CD14-positive monocyte (primary cell): ENCODE results near the gene CTCFL. TPM values are rescaled to one million over a fixed set of nuclear protein-coding genes. Genes with fewer than 3 reads are reported as not detected.

Experiments
- DNase-seq, 3 donors: peaks; one replicate each; pipeline ENCODE4 v3.0.0-alpha.2; 2011 to 2022
- H2AFZ ChIP-seq: 2 replicates; pipeline ENCODE4 v1.6.0; 2012; ENCODE audit warnings: mild to moderate bottlenecking, low read depth, low read length, inconsistent platforms; ENCODE audit not compliant: insufficient read depth, poor library complexity, severe bottlenecking
- H3K27ac ChIP-seq, 2 donors: 1 replicate in 1 of 2; 2 replicates in 1 of 2; pipeline ENCODE4 v1.5.1; 2012 to 2013; ENCODE audit warnings: low read length in 2 of 2, control low read depth in 1 of 2, inconsistent platforms in 1 of 2, low read depth in 1 of 2, mild to moderate bottlenecking in 1 of 2
- H3K27me3 ChIP-seq, 2 donors: one replicate each; pipeline versions ENCODE4 v1.6.0 to v1.6.1; 2011 to 2013; ENCODE audit warnings: low read length in 2 of 2; ENCODE audit not compliant: control insufficient read depth in 2 of 2, insufficient read depth in 2 of 2
- H3K36me3 ChIP-seq, 2 donors: replicated peaks in 1 of 2; 1 replicate in 1 of 2; 2 replicates in 1 of 2; pipeline versions ENCODE4 v1.5.1 to v1.6.1; 2012 to 2013; ENCODE audit warnings: low read length in 2 of 2, control low read depth in 1 of 2, inconsistent platforms in 1 of 2, mild to moderate bottlenecking in 1 of 2; ENCODE audit not compliant: insufficient read depth in 2 of 2, control insufficient read depth in 1 of 2
- H3K4me1 ChIP-seq, 2 donors: 1 replicate in 1 of 2; 2 replicates in 1 of 2; pipeline versions ENCODE4 v1.5.1 to v1.6.1; 2012 to 2013; ENCODE audit warnings: low read length in 2 of 2, control low read depth in 1 of 2, inconsistent platforms in 1 of 2, mild to moderate bottlenecking in 1 of 2, moderate library complexity in 1 of 2; ENCODE audit not compliant: insufficient read depth in 2 of 2, control insufficient read depth in 1 of 2
- H3K4me2 ChIP-seq: replicated peaks from 2 replicates; pipeline ENCODE3; 2012; ENCODE audit warnings: low read length, moderate library complexity, mild to moderate bottlenecking; ENCODE audit not compliant: poor library complexity, severe bottlenecking; ENCODE audit errors: extremely low read depth
- H3K4me3 ChIP-seq, 3 experiments: fragments of 200-600 bp in 1 of 3; sonication (generic) in 1 of 3; replicated peaks in 1 of 3; 1 replicate in 2 of 3; 2 replicates in 1 of 3; pipeline ENCODE4 v1.5.1; 2011 to 2013; ENCODE audit warnings: low read length in 3 of 3, mild to moderate bottlenecking in 3 of 3, control low read depth in 2 of 3, low read depth in 2 of 3, inconsistent platforms in 1 of 3, moderate library complexity in 1 of 3
- H3K79me2 ChIP-seq: 2 replicates; pipeline ENCODE4 v1.6.0; 2012; ENCODE audit warnings: mild to moderate bottlenecking, control low read depth, inconsistent platforms, low read length, moderate library complexity; ENCODE audit not compliant: insufficient read depth
- H3K9ac ChIP-seq: 2 replicates; pipeline ENCODE4 v1.6.0; 2017; ENCODE audit warnings: low read length, mild to moderate bottlenecking; ENCODE audit not compliant: insufficient read depth, poor library complexity, severe bottlenecking
- H3K9me3 ChIP-seq, 2 donors: replicated peaks in 1 of 2; 1 replicate in 1 of 2; 2 replicates in 1 of 2; pipeline versions ENCODE4 v1.5.1 to v1.6.1; 2012 to 2013; ENCODE audit warnings: low read length in 2 of 2, control low read depth in 1 of 2; ENCODE audit not compliant: control insufficient read depth in 1 of 2, insufficient read depth in 1 of 2
- H4K20me1 ChIP-seq: 2 replicates; pipeline ENCODE4 v1.6.0; 2012; ENCODE audit warnings: mild to moderate bottlenecking, low read length, control low read depth, moderate library complexity; ENCODE audit not compliant: insufficient read depth
- H3K27ac Mint-ChIP-seq, 7 donors: one replicate each; pipeline ENCODE4 v1.8.0; 2020; ENCODE audit warnings: mild to moderate bottlenecking in 7 of 7, mixed read lengths in 7 of 7, moderate library complexity in 6 of 7, inconsistent platforms in 2 of 7
- H3K27me3 Mint-ChIP-seq, 3 donors: one replicate each; pipeline ENCODE4 v1.8.0; 2021 to 2022; ENCODE audit warnings: low read depth in 3 of 3, mild to moderate bottlenecking in 3 of 3, mixed read lengths in 3 of 3, moderate library complexity in 3 of 3, inconsistent platforms in 1 of 3
- H3K36me3 Mint-ChIP-seq, 2 donors: one replicate each; pipeline ENCODE4 v1.8.0; 2020; ENCODE audit warnings: mixed read lengths in 2 of 2, inconsistent platforms in 1 of 2, mild to moderate bottlenecking in 1 of 2
- H3K4me1 Mint-ChIP-seq: one replicate; pipeline ENCODE4 v1.8.0; 2020; ENCODE audit warnings: mild to moderate bottlenecking, mixed read lengths
- H3K4me3 Mint-ChIP-seq, 2 donors: one replicate each; pipeline ENCODE4 v1.8.0; 2020; ENCODE audit warnings: mild to moderate bottlenecking in 2 of 2, mixed read lengths in 2 of 2, moderate library complexity in 1 of 2
- H3K9me3 Mint-ChIP-seq, 7 donors: one replicate each; pipeline ENCODE4 v1.8.0; 2020 to 2022; ENCODE audit warnings: mixed read lengths in 7 of 7, mild to moderate bottlenecking in 6 of 7, moderate library complexity in 6 of 7, inconsistent platforms in 2 of 7
- CTCF ChIP-seq: fragments of 200-600 bp; IDR thresholded peaks from one replicate; pipeline ENCODE4 v1.8.0; 2022; ENCODE audit warnings: antibody characterized with exemption, mild to moderate bottlenecking
- WGBS: methylation state at CpG from one replicate; pipeline ENCODE4 v1.1.5; 2013; ENCODE audit warnings: missing lambda C conversion rate; ENCODE audit not compliant: insufficient coverage; 5-methylcytosine and 5-hydroxymethylcytosine counted together
- intact Hi-C, 2 donors: fragments of 100-400 bp; cut with micrococcal nuclease; formaldehyde crosslinking; loops; one replicate each; pipeline versions ENCODE4 v1.15.0 to v1.15.1; 2023
- polyA plus RNA-seq, 3 donors: library from polyadenylated mRNA; depleted of rRNA in 1 of 3; unstranded in 2 of 3; stranded (reverse) in 1 of 3; fragments of 300-500 nt in 2 of 3; fragments of >200 nt in 1 of 3; fragmentation: Illumina TruSeq in 2 of 3; gene quantifications; 1 replicate in 2 of 3; 2 replicates in 1 of 3; pipeline ENCODE4 v1.2.3, GENCODE V29; 2012 to 2021

Gene CTCFL
- polyA plus RNA-seq, 3 donors, result not detected

DNA sequence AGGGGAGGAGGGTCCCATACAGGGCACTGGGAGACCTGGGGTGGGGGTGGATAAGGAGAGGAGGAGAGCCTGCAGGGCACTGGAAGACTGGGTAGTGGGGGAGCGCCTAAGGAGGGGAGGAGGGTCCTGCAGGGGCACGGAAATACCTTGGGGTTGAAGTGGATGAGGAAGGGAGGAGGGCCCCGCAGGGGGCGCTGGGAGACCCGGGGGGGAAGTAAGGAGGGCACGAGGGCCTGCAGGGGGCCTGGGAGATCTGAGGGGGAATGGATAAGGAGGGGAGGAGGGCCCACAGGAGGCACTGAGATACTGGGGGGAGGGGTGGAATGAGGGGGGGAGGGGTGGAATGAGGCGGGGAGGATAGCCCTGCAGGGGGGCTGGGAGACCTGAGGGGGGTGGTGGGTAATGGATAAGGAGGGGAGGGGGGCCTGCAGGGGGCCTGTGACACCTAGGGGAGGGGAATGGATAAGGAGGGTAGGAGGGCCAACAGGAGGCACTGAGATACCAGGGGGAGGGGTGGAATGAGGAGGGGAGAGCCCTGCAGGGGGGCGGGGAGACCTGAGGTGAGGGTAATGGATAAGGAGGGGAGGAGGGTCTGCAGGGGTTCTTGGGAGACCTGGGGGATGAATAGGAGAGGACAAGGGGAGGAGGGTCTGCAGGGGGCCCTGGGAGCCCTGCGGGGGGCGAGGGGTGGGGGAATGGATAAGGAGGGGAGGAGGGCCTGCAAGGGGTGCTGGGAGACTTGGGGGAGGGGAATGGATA lies 567 bp upstream of the CTCFL start:
- H2AFZ ChIP-seq, result no peak overlapping the region
- H3K9me3 Mint-ChIP-seq, result peaks cover 0 to 1% (median 0%) of the 10 kb centered on the region in 7 donors
- H3K27ac Mint-ChIP-seq, result no peak overlapping the region
- H3K4me3 Mint-ChIP-seq, result no peak overlapping the region
- no peak overlapping the region for H3K9ac ChIP-seq
- H3K27ac ChIP-seq, result no peak overlapping the region
- TF ChIP-seq CTCF, result no peak
- no peaks in the 10 kb centered on the region for H4K20me1 ChIP-seq
- no peak overlapping the region for H3K4me2 ChIP-seq
- intact Hi-C loops, result no loop called here
- peaks cover 2 to 15% (median 13%) of the 10 kb centered on the region in 3 donors for H3K27me3 Mint-ChIP-seq
- H3K36me3 Mint-ChIP-seq, result no peaks in the 10 kb centered on the region
- no peak overlapping the region for H3K4me3 ChIP-seq
- H3K27me3 ChIP-seq, result no peaks in the 10 kb centered on the region
- no peaks in the 10 kb centered on the region for H3K36me3 ChIP-seq
- H3K9me3 ChIP-seq, result no peaks in the 10 kb centered on the region
- WGBS, result 50% methylated on average over 4 of the region's 10 CpGs
- no peaks in the 10 kb centered on the region for H3K4me1 Mint-ChIP-seq
- no peaks in the 10 kb centered on the region for H3K4me1 ChIP-seq
- DNase-seq, result no peak
- no peaks in the 10 kb centered on the region for H3K79me2 ChIP-seq

DNA sequence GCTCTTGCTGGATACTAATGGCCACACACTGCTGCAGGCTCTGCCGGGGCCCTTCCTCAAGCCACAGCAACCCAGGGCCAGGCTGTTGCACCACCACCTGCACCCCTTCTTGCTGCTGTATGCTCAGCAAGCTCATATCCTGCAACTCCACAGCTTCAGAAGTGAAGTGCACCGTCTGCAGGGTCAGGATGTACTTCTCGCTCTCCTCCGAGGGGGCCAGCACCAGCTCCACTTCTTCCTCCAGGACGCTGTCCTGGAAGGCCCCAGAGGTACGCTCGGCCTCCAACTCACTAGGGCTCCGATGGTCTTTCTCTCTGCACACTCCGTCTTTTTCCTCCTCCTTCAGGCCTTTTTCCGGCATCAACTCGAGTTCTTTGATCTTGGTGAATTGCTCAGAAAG lies 1.2 kb downstream of the CTCFL start:
- no peaks in the 10 kb centered on the region for H3K9me3 ChIP-seq
- Mint-ChIP-seq H3K9me3 (no peaks in the 10 kb centered on the region), H3K4me3 (no peak overlapping the region), H3K27ac (no peak overlapping the region), H3K4me1 (no peaks in the 10 kb centered on the region), H3K27me3 (peaks cover 2 to 19% (median 10%) of the 10 kb centered on the region in 3 donors), H3K36me3 (no peaks in the 10 kb centered on the region)
- no peak overlapping the region for H3K9ac ChIP-seq
- H3K4me2 ChIP-seq, result no peak overlapping the region
- H3K79me2 ChIP-seq, result no peaks in the 10 kb centered on the region
- 95% methylated on average over 7 of the region's 11 CpGs for WGBS
- no peak overlapping the region for H3K27ac ChIP-seq
- intact Hi-C loops, result no loop called here
- H4K20me1 ChIP-seq, result no peaks in the 10 kb centered on the region
- H3K36me3 ChIP-seq, result no peaks in the 10 kb centered on the region
- no peak for DNase-seq
- no peaks in the 10 kb centered on the region for H3K4me1 ChIP-seq
- peaks cover 0 to 13% of the 10 kb centered on the region in 2 donors for H3K27me3 ChIP-seq
- no peak overlapping the region for H2AFZ ChIP-seq
- H3K4me3 ChIP-seq, result no peak overlapping the region
- TF ChIP-seq CTCF, result no peak
